OCI-LY3 (cell line): ENCODE data around the gene C7orf57.

ENCODE experiments used
- H2AFZ ChIP-seq: fragments of 200-600, 300-600 bp; shearing (Covaris generic); 2 replicates; pipeline ENCODE4 v1.6.0; 2014; ENCODE audit warnings: antibody characterized with exemption, low read depth, low read length
- H3K27ac ChIP-seq: fragments of 200-600, 300-600 bp; sonication (generic); 2 replicates; pipeline ENCODE4 v1.5.1; 2014; ENCODE audit warnings: mild to moderate bottlenecking, low read length, moderate library complexity, mixed read lengths
- H3K27me3 ChIP-seq: fragments of 200-600, 300-600 bp; sonication (generic); 2 replicates; pipeline ENCODE4 v1.6.1; 2014; ENCODE audit warnings: low read depth, low read length, mixed read lengths
- H3K36me3 ChIP-seq: fragments of 200-600, 300-600 bp; sonication (generic); replicated peaks from 2 replicates; pipeline ENCODE3; 2014; ENCODE audit warnings: low read depth, low read length, mixed read lengths
- H3K4me1 ChIP-seq: fragments of 300-600, 200-600 bp; sonication (generic); 2 replicates; pipeline ENCODE4 v1.6.1; 2014; ENCODE audit warnings: low read length, mixed read lengths
- H3K4me2 ChIP-seq: fragments of 200-600, 300-600 bp; sonication (generic); 2 replicates; pipeline ENCODE4 v1.6.1; 2014; ENCODE audit warnings: low read length, mixed read lengths
- H3K4me3 ChIP-seq: fragments of 300-600, 200-600 bp; sonication (generic); 2 replicates; pipeline ENCODE4 v1.5.1; 2014; ENCODE audit warnings: antibody characterized with exemption, mild to moderate bottlenecking, low read length, moderate library complexity
- H3K79me2 ChIP-seq: fragments of 300-600, 200-600 bp; shearing (Covaris generic); 2 replicates; pipeline ENCODE4 v1.6.1; 2014; ENCODE audit warnings: mild to moderate bottlenecking, low read length, mixed read lengths
- H3K9ac ChIP-seq: fragments of 300-600, 200-600 bp; shearing (Covaris generic); 2 replicates; pipeline ENCODE4 v1.6.0; 2014; ENCODE audit warnings: mild to moderate bottlenecking, low read length, moderate library complexity
- H3K9me3 ChIP-seq: fragments of 200-600, 300-600 bp; shearing (Covaris generic); 2 replicates; pipeline ENCODE4 v1.6.1; 2014; ENCODE audit warnings: low read length, mixed read lengths; ENCODE audit not compliant: insufficient read depth
- H4K20me1 ChIP-seq: fragments of 200-600, 300-600 bp; sonication (generic); 2 replicates; pipeline ENCODE4 v1.6.1; 2016; ENCODE audit warnings: low read length, mixed read lengths; ENCODE audit not compliant: insufficient read depth
- EZH2phosphoT487 ChIP-seq: fragments of 200-600 bp; shearing (Covaris generic); IDR thresholded peaks from 2 replicates; pipeline ENCODE4 v1.6.1; 2018; ENCODE audit warnings: antibody characterized with exemption, mixed run types, low read depth
- TF ChIP-seq, protein P1 (sequence below): fragments of 200-600, 300-600 bp; sonication (generic); IDR thresholded peaks from 2 replicates; pipeline ENCODE4 v1.5.1; 2014; ENCODE audit warnings: antibody characterized with exemption, low read length, low read depth

C7orf57 gene

GRCh38 chr7:48087349-48087748, 52.0 kb downstream of the C7orf57 start:
- Histone ChIP-seq H3K4me3 (0 out of 2 replicates have a peak overlapping the region, but pooled peaks have one; percentile 4), H3K36me3 (no peaks in the 10 kb centered on the region), H4K20me1 (no peaks in the 10 kb centered on the region), H2AFZ (no peak overlapping the region), H3K4me2 (peak overlapping the region; percentile 99), H3K27me3 (peaks cover 36% of the 10 kb centered on the region), H3K9ac (no peak overlapping the region), H3K27ac (no peak overlapping the region), H3K9me3 (no peaks in the 10 kb centered on the region), H3K79me2 (no peaks in the 10 kb centered on the region), H3K4me1 (peaks cover 41% of the 10 kb centered on the region)
- TF ChIP-seq, protein P1, sequence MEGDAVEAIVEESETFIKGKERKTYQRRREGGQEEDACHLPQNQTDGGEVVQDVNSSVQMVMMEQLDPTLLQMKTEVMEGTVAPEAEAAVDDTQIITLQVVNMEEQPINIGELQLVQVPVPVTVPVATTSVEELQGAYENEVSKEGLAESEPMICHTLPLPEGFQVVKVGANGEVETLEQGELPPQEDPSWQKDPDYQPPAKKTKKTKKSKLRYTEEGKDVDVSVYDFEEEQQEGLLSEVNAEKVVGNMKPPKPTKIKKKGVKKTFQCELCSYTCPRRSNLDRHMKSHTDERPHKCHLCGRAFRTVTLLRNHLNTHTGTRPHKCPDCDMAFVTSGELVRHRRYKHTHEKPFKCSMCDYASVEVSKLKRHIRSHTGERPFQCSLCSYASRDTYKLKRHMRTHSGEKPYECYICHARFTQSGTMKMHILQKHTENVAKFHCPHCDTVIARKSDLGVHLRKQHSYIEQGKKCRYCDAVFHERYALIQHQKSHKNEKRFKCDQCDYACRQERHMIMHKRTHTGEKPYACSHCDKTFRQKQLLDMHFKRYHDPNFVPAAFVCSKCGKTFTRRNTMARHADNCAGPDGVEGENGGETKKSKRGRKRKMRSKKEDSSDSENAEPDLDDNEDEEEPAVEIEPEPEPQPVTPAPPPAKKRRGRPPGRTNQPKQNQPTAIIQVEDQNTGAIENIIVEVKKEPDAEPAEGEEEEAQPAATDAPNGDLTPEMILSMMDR, result no peak
- TF ChIP-seq EZH2phosphoT487, result no peak

DNA sequence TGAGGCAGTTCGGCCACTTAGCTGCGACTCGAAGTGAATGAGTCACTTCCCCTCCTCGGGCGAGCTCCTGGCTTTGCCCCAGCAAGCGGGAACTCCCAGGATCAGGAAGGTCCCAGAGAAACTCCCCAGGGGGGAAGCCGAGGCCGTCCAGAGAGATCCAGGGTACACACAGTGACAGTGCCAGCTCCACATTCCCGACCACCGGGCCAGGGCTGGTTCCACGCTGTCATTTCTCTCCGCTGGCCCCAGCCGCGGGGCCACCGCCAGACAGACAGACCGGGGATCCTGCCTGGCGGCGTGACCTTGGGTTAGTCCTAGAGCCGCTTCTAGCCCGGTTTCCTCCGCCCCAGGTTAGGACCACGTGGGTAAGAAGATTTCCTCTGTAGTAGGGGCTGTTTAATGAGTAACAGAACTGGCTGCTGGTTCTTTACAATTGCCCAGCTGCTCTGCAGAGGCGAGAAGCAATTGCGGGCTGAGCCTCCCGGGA, 53.3 kb downstream of the C7orf57 start:
- Histone ChIP-seq H4K20me1 (no peaks in the 10 kb centered on the region), H3K79me2 (no peaks in the 10 kb centered on the region), H3K4me1 (peaks cover 41% of the 10 kb centered on the region), H3K36me3 (no peaks in the 10 kb centered on the region), H3K4me2 (peak overlapping the region; percentile 99), H3K9me3 (no peaks in the 10 kb centered on the region), H3K27ac (peak overlapping the region; percentile 61), H3K27me3 (peaks cover 29% of the 10 kb centered on the region), H2AFZ (peak overlapping the region; percentile 26; the same call in 1 of the 2 replicates), H3K9ac (peak overlapping the region; percentile 80), H3K4me3 (peak overlapping the region; percentile 87)
- TF ChIP-seq EZH2phosphoT487, result no peak
- TF ChIP-seq, protein P1, result no peak

GRCh38 chr7:48089046-48090003, 54.0 kb downstream of the C7orf57 start, which contains the start of gene UPP1:
UPP1 (plus strand) TSS chr7:48089265; CDS start chr7:48094784, 5,519 bp downstream.
- Histone ChIP-seq H3K36me3 (no peaks in the 10 kb centered on the region), H3K4me2 (peak within 1 kb of the TSS; percentile 99), H3K4me3 (peak within 1 kb of the TSS; percentile 87), H4K20me1 (no peaks in the 10 kb centered on the region), H3K9me3 (no peaks in the 10 kb centered on the region), H3K9ac (peak within 1 kb of the TSS; percentile 80), H3K27ac (peak within 1 kb of the TSS; percentile 61), H2AFZ (peak within 1 kb of the TSS; percentile 26), H3K79me2 (no peaks in the 10 kb centered on the region), H3K4me1 (peaks cover 40% of the 10 kb centered on the region), H3K27me3 (peaks cover 28% of the 10 kb centered on the region)
- no peak for TF ChIP-seq EZH2phosphoT487
- TF ChIP-seq, protein P1, result no peak
